Calu3 (cell line): ENCODE measurements around the gene SLIT1. TPM values are rescaled to one million over a fixed set of nuclear protein-coding genes. Genes with fewer than 3 reads are reported as not detected.

Experiments used
- BruUV-seq: library from RNA; stranded (reverse); fragments of 400-500 nt; replicated peaks from 2 replicates; lab custom pipeline; 2021; lab: Mats Ljungman, UMichigan
- CTCF ChIA-PET: fragments of 300-600 bp; sonication (Branson Sonifier 250); formaldehyde crosslinking; loops from one replicate; lab custom pipeline; 2022; ENCODE audit warnings: antibody characterized with exemption; lab: Charles Lee
- DNase-seq: peaks from one replicate; pipeline ENCODE4 v3.0.0; 2022
- H3K27ac Mint-ChIP-seq: one replicate; pipeline ENCODE4 v1.8.0; 2022; ENCODE audit warnings: mixed read lengths; ENCODE audit not compliant: unreplicated experiment
- H3K27me3 Mint-ChIP-seq: one replicate; pipeline ENCODE4 v1.8.0; 2022; ENCODE audit warnings: mixed read lengths; ENCODE audit not compliant: unreplicated experiment
- H3K36me3 Mint-ChIP-seq: one replicate; pipeline ENCODE4 v1.8.0; 2022; ENCODE audit warnings: mild to moderate bottlenecking, moderate library complexity, mixed read lengths; ENCODE audit not compliant: insufficient read depth, unreplicated experiment
- H3K4me1 Mint-ChIP-seq: one replicate; pipeline ENCODE4 v1.8.0; 2022; ENCODE audit warnings: mild to moderate bottlenecking, low read depth, mixed read lengths; ENCODE audit not compliant: unreplicated experiment
- H3K4me3 Mint-ChIP-seq: one replicate; pipeline ENCODE4 v1.8.0; 2022; ENCODE audit warnings: mild to moderate bottlenecking, low read depth, moderate library complexity, mixed read lengths; ENCODE audit not compliant: unreplicated experiment
- H3K9me3 Mint-ChIP-seq: one replicate; pipeline ENCODE4 v1.8.0; 2022; ENCODE audit warnings: low read depth, mixed read lengths; ENCODE audit not compliant: unreplicated experiment
- intact Hi-C: fragments of 100-400 bp; cut with micrococcal nuclease; formaldehyde crosslinking; loops from one replicate; pipeline ENCODE4 v1.10.0; 2022; ENCODE audit not compliant: unreplicated experiment
- total RNA-seq: library from RNA; stranded (reverse); gene quantifications from 2 replicates; pipeline ENCODE4 v1.2.3, GENCODE V29; 2022
- TF ChIP-seq, protein P1 (sequence below): fragments of 200-600 bp; IDR thresholded peaks from one replicate; pipeline ENCODE4 v1.8.0; 2022; ENCODE audit warnings: antibody characterized with exemption; ENCODE audit not compliant: unreplicated experiment

SLIT1 gene
- total RNA-seq, 1 experiment from 2014 or later, result not detected

DNA sequence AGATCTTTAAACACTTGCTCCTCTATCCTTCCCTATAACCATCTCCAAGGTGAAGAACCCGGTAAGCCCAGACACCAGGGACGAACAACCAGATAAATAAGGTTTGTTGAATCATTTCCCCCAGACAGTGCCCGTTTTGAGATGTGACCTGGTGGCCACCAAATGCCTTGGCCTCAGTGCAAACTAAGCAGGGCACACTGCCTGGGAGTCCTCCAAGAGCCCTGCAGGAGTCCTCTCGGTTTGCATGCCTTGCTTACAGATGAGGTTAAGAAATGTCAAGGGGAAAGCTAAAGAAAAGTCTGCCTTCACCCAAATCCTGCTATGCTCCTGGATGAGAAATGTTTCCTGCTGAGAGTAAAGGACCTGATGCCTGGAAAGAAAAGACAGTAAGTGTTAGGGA lies 31.6 kb downstream of the SLIT1 start:
- no peak overlapping the region for H3K4me3 Mint-ChIP-seq
- intact Hi-C loops, result no loop called here
- H3K4me1 Mint-ChIP-seq, result no peaks in the 10 kb centered on the region
- no peak for DNase-seq
- CTCF ChIA-PET, result no interaction called here
- no peaks in the 10 kb centered on the region for H3K9me3 Mint-ChIP-seq
- no TSS peak for BruUV-seq
- H3K27ac Mint-ChIP-seq, result no peak overlapping the region
- H3K27me3 Mint-ChIP-seq, result peaks cover 72% of the 10 kb centered on the region
- no peaks in the 10 kb centered on the region for H3K36me3 Mint-ChIP-seq
- TF ChIP-seq, protein P1, sequence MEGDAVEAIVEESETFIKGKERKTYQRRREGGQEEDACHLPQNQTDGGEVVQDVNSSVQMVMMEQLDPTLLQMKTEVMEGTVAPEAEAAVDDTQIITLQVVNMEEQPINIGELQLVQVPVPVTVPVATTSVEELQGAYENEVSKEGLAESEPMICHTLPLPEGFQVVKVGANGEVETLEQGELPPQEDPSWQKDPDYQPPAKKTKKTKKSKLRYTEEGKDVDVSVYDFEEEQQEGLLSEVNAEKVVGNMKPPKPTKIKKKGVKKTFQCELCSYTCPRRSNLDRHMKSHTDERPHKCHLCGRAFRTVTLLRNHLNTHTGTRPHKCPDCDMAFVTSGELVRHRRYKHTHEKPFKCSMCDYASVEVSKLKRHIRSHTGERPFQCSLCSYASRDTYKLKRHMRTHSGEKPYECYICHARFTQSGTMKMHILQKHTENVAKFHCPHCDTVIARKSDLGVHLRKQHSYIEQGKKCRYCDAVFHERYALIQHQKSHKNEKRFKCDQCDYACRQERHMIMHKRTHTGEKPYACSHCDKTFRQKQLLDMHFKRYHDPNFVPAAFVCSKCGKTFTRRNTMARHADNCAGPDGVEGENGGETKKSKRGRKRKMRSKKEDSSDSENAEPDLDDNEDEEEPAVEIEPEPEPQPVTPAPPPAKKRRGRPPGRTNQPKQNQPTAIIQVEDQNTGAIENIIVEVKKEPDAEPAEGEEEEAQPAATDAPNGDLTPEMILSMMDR, result no peak

DNA sequence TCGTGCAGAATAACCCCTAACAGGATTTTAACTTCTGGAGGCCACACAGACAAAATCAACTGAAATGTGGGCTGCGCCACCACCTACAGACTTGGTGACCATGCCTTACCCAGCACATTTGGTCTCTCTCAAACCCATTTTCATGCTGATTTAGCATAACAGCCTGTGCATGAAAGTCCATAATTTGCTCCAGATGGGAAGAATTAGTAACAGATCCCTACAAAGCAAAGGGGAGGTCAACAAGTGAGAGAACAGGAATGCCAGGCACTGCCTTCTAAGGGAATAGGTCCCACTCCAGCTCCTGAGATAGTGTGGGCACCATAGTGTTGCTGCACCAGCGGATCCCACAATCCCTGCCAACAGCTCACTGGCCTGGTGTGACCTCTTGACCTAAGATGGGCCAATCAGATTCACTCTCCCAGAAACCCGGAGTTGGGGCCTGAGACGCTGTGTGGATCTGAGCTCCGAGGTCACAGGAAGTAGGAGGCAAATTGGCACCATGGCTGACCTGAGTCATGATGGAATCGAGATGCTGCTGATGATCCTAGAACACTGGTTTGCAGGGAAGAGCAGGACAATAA lies 32.4 kb downstream of the SLIT1 start:
- H3K36me3 Mint-ChIP-seq, result no peaks in the 10 kb centered on the region
- no peak overlapping the region for H3K27ac Mint-ChIP-seq
- CTCF ChIA-PET, result no interaction called here
- no TSS peak for BruUV-seq
- H3K4me3 Mint-ChIP-seq, result no peak overlapping the region
- TF ChIP-seq, protein P1, result no peak
- H3K9me3 Mint-ChIP-seq, result no peaks in the 10 kb centered on the region
- intact Hi-C loops, result no loop called here
- DNase-seq, result no peak
- peaks cover 80% of the 10 kb centered on the region for H3K27me3 Mint-ChIP-seq
- no peaks in the 10 kb centered on the region for H3K4me1 Mint-ChIP-seq

DNA sequence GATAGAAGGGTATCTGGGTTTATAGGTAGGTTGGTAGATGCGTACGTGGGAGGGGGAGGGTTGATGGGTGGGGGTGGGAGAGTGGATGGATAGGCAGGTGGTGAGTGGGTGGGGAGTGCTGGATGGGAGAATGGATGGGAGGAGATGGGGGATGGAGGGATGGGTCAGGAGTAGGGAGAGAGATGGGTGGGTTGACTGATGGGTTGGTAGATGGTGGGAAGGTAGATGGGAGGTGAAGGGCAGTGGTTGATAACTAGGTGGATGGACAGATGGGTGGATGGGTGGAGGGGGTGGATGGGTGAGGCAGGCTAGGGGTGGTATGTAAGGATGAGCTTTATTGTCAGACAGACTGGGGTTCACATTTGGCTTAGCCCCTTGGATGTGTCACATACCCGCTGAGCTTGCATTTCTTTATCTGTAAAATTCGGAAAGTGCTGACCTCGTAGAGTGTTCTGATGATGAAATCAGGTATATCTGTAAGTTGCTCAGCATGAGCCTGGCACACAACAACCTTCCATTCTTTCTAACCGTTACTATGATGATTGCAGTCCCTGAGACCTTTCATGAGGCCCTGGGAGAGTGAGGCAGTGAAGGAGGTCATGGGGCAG lies 34.3 kb downstream of the SLIT1 start:
- intact Hi-C loops, result no loop called here
- Mint-ChIP-seq H3K36me3 (no peaks in the 10 kb centered on the region), H3K4me1 (no peaks in the 10 kb centered on the region), H3K9me3 (no peaks in the 10 kb centered on the region), H3K27me3 (peaks cover 90% of the 10 kb centered on the region), H3K4me3 (no peak overlapping the region), H3K27ac (no peak overlapping the region)
- BruUV-seq, result no TSS peak
- DNase-seq, result no peak
- TF ChIP-seq, protein P1, result no peak
- CTCF ChIA-PET, result no interaction called here

DNA sequence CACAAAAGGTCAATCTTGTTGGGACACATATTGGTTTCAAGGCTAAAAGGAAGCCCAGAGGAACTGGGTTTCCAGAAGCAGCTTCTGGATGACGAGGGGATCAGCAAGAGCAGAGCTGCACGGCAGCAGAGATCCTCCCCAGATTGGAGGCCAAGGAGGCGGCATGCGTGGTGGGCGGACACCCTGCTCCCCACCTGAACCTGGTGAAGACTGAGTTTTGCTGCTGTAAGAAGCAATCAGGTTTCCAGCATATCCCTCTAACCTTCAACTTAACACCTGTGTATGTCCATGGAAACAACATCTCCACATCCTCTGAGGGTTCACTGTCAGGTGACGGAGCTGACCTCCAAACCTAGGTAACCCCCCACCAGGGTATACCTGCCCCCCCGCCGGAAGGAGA lies 35.1 kb downstream of the SLIT1 start:
- intact Hi-C loops, result no loop called here
- H3K27ac Mint-ChIP-seq, result no peak overlapping the region
- H3K4me1 Mint-ChIP-seq, result no peaks in the 10 kb centered on the region
- TF ChIP-seq, protein P1, result no peak
- DNase-seq, result no peak
- no TSS peak for BruUV-seq
- CTCF ChIA-PET, result no interaction called here
- no peaks in the 10 kb centered on the region for H3K36me3 Mint-ChIP-seq
- H3K4me3 Mint-ChIP-seq, result no peak overlapping the region
- H3K27me3 Mint-ChIP-seq, result peaks cover 90% of the 10 kb centered on the region
- no peaks in the 10 kb centered on the region for H3K9me3 Mint-ChIP-seq
